Breast epithelium (tissue), 3 donors: Measurements from ENCODE around the gene PIGA.

Experiments used
- POLR2A ChIP-seq: fragments of 450-650 bp; IDR thresholded peaks from one replicate; pipeline ENCODE4 v1.6.1; 2016; ENCODE audit warnings: antibody characterized with exemption, mild to moderate bottlenecking, moderate library complexity
- POLR2AphosphoS5 ChIP-seq, 3 donors: sonication (generic); formaldehyde crosslinking; IDR thresholded peaks; one replicate each; pipeline ENCODE4 v1.6.1; 2017; ENCODE audit warnings: antibody characterized with exemption in 3 of 3

GRCh38 chrX:15314472-15314871, 20.9 kb downstream of the PIGA start:
- no peak for TF ChIP-seq POLR2AphosphoS5 (IDR thresholded peaks at IDR 0.05)
- no peak for TF ChIP-seq POLR2A
